Natural killer cell (primary cell): ENCODE data around the gene STOML1. TPM values are rescaled to one million over a fixed set of nuclear protein-coding genes. Genes with fewer than 3 reads are reported as not detected.

Experiments used
- ATAC-seq, 3 donors: fragments of 150-1000 bp in 2 of 3; fragments of 200-7000 bp in 1 of 3; cut with Tn5 transposase; 1 replicate in 1 of 3; 2 replicates in 2 of 3; pipeline ENCODE4 v1.10.0; 2021; ENCODE audit warnings: mild to moderate bottlenecking in 2 of 3, moderate library complexity in 2 of 3
- DNase-seq, 2 donors: peaks; one replicate each; pipeline versions ENCODE4 v3.0.0 to v3.0.0-alpha.2; 2013 to 2021; ENCODE audit warnings: mixed read lengths in 1 of 2
- H3K27ac ChIP-seq: one replicate; pipeline ENCODE4 v1.5.1; 2013; ENCODE audit warnings: mild to moderate bottlenecking, low read length
- H3K27me3 ChIP-seq: one replicate; pipeline ENCODE4 v1.6.1; 2013; ENCODE audit warnings: low read length; ENCODE audit not compliant: control insufficient read depth, insufficient read depth
- H3K36me3 ChIP-seq: one replicate; pipeline ENCODE4 v1.6.1; 2013; ENCODE audit warnings: low read length; ENCODE audit not compliant: control insufficient read depth, insufficient read depth
- H3K4me1 ChIP-seq: one replicate; pipeline ENCODE4 v1.6.1; 2013; ENCODE audit warnings: low read length; ENCODE audit not compliant: control insufficient read depth, insufficient read depth
- H3K4me3 ChIP-seq: one replicate; pipeline ENCODE4 v1.5.1; 2013; ENCODE audit warnings: low read length
- H3K9me3 ChIP-seq: one replicate; pipeline ENCODE4 v1.6.1; 2013; ENCODE audit warnings: low read length; ENCODE audit not compliant: control insufficient read depth, insufficient read depth
- H3K27ac Mint-ChIP-seq, 2 donors: one replicate each; pipeline ENCODE4 v1.8.0; 2022; ENCODE audit warnings: mild to moderate bottlenecking in 2 of 2, mixed read lengths in 2 of 2, moderate library complexity in 1 of 2
- H3K27me3 Mint-ChIP-seq, 2 donors: one replicate each; pipeline ENCODE4 v1.8.0; 2022; ENCODE audit warnings: low read depth in 2 of 2, mixed read lengths in 2 of 2
- H3K36me3 Mint-ChIP-seq: one replicate; pipeline ENCODE4 v1.8.0; 2022; ENCODE audit warnings: mixed read lengths
- H3K4me1 Mint-ChIP-seq, 2 donors: one replicate each; pipeline ENCODE4 v1.8.0; 2022; ENCODE audit warnings: mixed read lengths in 2 of 2
- H3K4me3 Mint-ChIP-seq: one replicate; pipeline ENCODE4 v1.8.0; 2022; ENCODE audit warnings: mild to moderate bottlenecking, moderate library complexity, mixed read lengths
- H3K9me3 Mint-ChIP-seq, 2 donors: one replicate each; pipeline ENCODE4 v1.8.0; 2022; ENCODE audit warnings: mixed read lengths in 2 of 2
- CTCF ChIP-seq: fragments of 200-600 bp; IDR thresholded peaks from one replicate; pipeline ENCODE4 v1.8.0; 2022; ENCODE audit warnings: antibody characterized with exemption
- WGBS: methylation state at CpG from one replicate; pipeline ENCODE4 v1.1.7; 2013; ENCODE audit warnings: missing lambda C conversion rate; ENCODE audit not compliant: insufficient coverage; 5-methylcytosine and 5-hydroxymethylcytosine counted together
- intact Hi-C: fragments of 100-400 bp; cut with micrococcal nuclease; formaldehyde crosslinking; loops from one replicate; pipeline ENCODE4 v1.14.2; 2022
- total RNA-seq, 4 donors: library from RNA; stranded (reverse); fragments of 120-200 nt in 1 of 4; gene quantifications; one replicate each; pipeline versions ENCODE4 v1.2.3 to v1.2.4, GENCODE V29; 2013 to 2022

STOML1 gene
- total RNA-seq, 3 donors from 2014 or later (not counting 1 experiment from before 2014, with no cell fraction given) = 5.6 to 8.2 (median 7.0) TPM

GRCh38 chr15:74027688-74028087, 35.6 kb upstream of the STOML1 start:
- Mint-ChIP-seq H3K27ac (no peak overlapping the region), H3K27me3 (no peaks in the 10 kb centered on the region), H3K9me3 (no peaks in the 10 kb centered on the region), H3K36me3 (no peaks in the 10 kb centered on the region), H3K4me3 (no peak overlapping the region), H3K4me1 (peaks cover 0 to 16% of the 10 kb centered on the region in 2 donors)
- no peak overlapping the region for H3K27ac ChIP-seq
- ATAC-seq = no peak
- H3K4me3 ChIP-seq = no peak overlapping the region
- H3K27me3 ChIP-seq = no peaks in the 10 kb centered on the region
- DNase-seq = no peak
- WGBS = 88% methylated on average over 3 of the region's 3 CpGs
- H3K4me1 ChIP-seq = no peaks in the 10 kb centered on the region
- H3K9me3 ChIP-seq = no peaks in the 10 kb centered on the region
- peaks cover 60% of the 10 kb centered on the region for H3K36me3 ChIP-seq
- intact Hi-C loops = no loop called here
- no peak for TF ChIP-seq CTCF

- WGBS = 98% methylated on average over 5 of the region's 5 CpGs
- H3K27ac ChIP-seq = no peak overlapping the region
- no peaks in the 10 kb centered on the region for H3K9me3 ChIP-seq
- no peak overlapping the region for H3K4me3 ChIP-seq
- ATAC-seq = no peak
- no peaks in the 10 kb centered on the region for H3K27me3 ChIP-seq
- intact Hi-C loops = no loop called here
- H3K4me1 ChIP-seq = no peaks in the 10 kb centered on the region
- Mint-ChIP-seq H3K4me1 (peaks cover 6 to 22% of the 10 kb centered on the region in 2 donors), H3K9me3 (no peaks in the 10 kb centered on the region), H3K36me3 (no peaks in the 10 kb centered on the region), H3K27me3 (no peaks in the 10 kb centered on the region), H3K4me3 (no peak overlapping the region), H3K27ac (no peak overlapping the region)
- no peak for DNase-seq
- no peak for TF ChIP-seq CTCF
- H3K36me3 ChIP-seq = peaks cover 54% of the 10 kb centered on the region
Observed at GRCh38 chr15:74025436-74025835, 33.3 kb upstream of the STOML1 start.

GRCh38 chr15:74024687-74025086, 32.6 kb upstream of the STOML1 start:
- H3K27ac ChIP-seq = no peak overlapping the region
- ATAC-seq = no peak
- no peak for TF ChIP-seq CTCF
- H3K4me3 ChIP-seq = no peak overlapping the region
- no peaks in the 10 kb centered on the region for H3K4me1 ChIP-seq
- intact Hi-C loops = no loop called here
- DNase-seq = no peak
- Mint-ChIP-seq H3K4me1 (peaks cover 8 to 28% of the 10 kb centered on the region in 2 donors), H3K36me3 (no peaks in the 10 kb centered on the region), H3K27me3 (no peaks in the 10 kb centered on the region), H3K4me3 (no peak overlapping the region), H3K27ac (peak overlapping the region; percentile 9 to 52), H3K9me3 (no peaks in the 10 kb centered on the region)
- 67% methylated on average over 2 of the region's 2 CpGs for WGBS
- no peaks in the 10 kb centered on the region for H3K27me3 ChIP-seq
- no peaks in the 10 kb centered on the region for H3K9me3 ChIP-seq
- peaks cover 54% of the 10 kb centered on the region for H3K36me3 ChIP-seq

- Histone ChIP-seq H3K27ac (no peak overlapping the region), H3K4me3 (no peak overlapping the region), H3K4me1 (no peaks in the 10 kb centered on the region), H3K36me3 (peaks cover 48% of the 10 kb centered on the region), H3K27me3 (no peaks in the 10 kb centered on the region), H3K9me3 (no peaks in the 10 kb centered on the region)
- no peak overlapping the region for H3K4me3 Mint-ChIP-seq
- H3K27ac Mint-ChIP-seq = no peak overlapping the region
- no peaks in the 10 kb centered on the region for H3K36me3 Mint-ChIP-seq
- intact Hi-C loops = no loop called here
- TF ChIP-seq CTCF = no peak
- H3K4me1 Mint-ChIP-seq = peaks cover 8 to 36% of the 10 kb centered on the region in 2 donors
- ATAC-seq (no peak), DNase-seq (no peak)
- no peaks in the 10 kb centered on the region for H3K9me3 Mint-ChIP-seq
- H3K27me3 Mint-ChIP-seq = no peaks in the 10 kb centered on the region
- 97% methylated on average over 66 of the region's 66 CpGs for WGBS
Observed at GRCh38 chr15:74022706-74023470, 30.8 kb upstream of the STOML1 start.
